Prostate gland (tissue), 2 donors: ENCODE data around the gene MBIP.

Experiments
- CTCF ChIP-seq, 4 experiments: fragments of 200-600 bp in 2 of 4; fragments of 450-650 bp in 2 of 4; sonication (generic) in 2 of 4; IDR thresholded peaks; 1 replicate in 3 of 4; 2 replicates in 1 of 4; pipeline ENCODE4 v1.5.1; 2016 to 2019; ENCODE audit warnings: antibody characterized with exemption in 4 of 4, mild to moderate bottlenecking in 2 of 4, moderate library complexity in 2 of 4
- POLR2A ChIP-seq: fragments of 450-650 bp; IDR thresholded peaks from one replicate; pipeline ENCODE4 v1.6.1; 2016; ENCODE audit warnings: antibody characterized with exemption, mild to moderate bottlenecking
- POLR2AphosphoS5 ChIP-seq: sonication (generic); formaldehyde crosslinking; IDR thresholded peaks from one replicate; pipeline ENCODE4 v1.6.1; 2017; ENCODE audit warnings: antibody characterized with exemption

- TF ChIP-seq POLR2A (no peak), CTCF (IDR thresholded peaks at IDR 0.05) (no peak), POLR2AphosphoS5 (no peak)
These were observed 52.3 kb downstream of the MBIP start for GRCh38 chr14:36268121-36268520.
